ENCODE data around the gene ARHGAP8.

ARHGAP8 gene

DNA sequence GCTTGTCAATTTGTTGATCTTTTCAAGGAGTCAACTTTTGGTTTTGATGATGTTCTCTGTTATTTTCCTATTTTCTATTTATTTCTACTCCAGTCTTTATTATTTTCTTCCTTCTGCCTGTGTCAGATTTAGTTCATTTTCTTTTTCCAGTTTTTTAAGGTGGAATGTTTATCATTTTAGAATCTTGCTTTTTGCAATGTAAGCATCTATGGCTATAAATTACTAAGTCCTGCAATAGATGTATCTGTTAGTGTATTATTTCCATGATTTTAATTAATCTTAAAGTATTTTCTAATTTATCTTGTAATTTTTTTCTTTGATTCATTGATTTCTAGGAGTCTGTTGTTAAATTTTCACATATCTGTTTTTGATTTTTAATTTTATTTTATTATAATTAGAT, 81.7 kb downstream of the ARHGAP8 start:
- TF ChIP-seq, protein P1, sequence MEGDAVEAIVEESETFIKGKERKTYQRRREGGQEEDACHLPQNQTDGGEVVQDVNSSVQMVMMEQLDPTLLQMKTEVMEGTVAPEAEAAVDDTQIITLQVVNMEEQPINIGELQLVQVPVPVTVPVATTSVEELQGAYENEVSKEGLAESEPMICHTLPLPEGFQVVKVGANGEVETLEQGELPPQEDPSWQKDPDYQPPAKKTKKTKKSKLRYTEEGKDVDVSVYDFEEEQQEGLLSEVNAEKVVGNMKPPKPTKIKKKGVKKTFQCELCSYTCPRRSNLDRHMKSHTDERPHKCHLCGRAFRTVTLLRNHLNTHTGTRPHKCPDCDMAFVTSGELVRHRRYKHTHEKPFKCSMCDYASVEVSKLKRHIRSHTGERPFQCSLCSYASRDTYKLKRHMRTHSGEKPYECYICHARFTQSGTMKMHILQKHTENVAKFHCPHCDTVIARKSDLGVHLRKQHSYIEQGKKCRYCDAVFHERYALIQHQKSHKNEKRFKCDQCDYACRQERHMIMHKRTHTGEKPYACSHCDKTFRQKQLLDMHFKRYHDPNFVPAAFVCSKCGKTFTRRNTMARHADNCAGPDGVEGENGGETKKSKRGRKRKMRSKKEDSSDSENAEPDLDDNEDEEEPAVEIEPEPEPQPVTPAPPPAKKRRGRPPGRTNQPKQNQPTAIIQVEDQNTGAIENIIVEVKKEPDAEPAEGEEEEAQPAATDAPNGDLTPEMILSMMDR (IDR thresholded peaks at IDR 0.05; ENCODE audit: control insufficient read depth, extremely low read depth, insufficient read depth) = no peak
- DNase-seq (ENCODE audit: low read depth) = no peak
- H3K4me3 ChIP-seq (ENCODE audit: low read depth, low read length) = no peak overlapping the region

DNA sequence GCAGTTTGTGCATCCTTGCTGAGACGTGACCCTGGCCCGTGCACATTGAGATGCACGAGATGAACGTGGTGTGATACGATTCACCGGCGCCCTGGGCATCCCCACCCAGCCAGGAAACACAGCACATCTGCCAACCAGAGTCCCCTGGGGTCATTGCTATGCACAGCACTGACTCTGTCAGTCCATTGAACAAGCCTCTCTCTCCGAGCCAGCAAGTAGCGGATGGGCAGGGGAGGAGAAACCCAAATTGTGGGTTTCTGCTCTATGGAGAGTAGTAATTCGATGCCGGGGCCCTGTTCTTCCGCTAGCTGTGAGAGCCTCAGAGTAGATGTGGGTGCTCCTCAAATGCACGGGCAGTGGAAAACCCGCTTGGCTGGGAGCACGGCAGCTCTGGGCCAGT, 85.1 kb downstream of the ARHGAP8 start:
- DNase-seq (ENCODE audit: low read depth) = no peak
- TF ChIP-seq, protein P1 (IDR thresholded peaks at IDR 0.05; ENCODE audit: control insufficient read depth, extremely low read depth, insufficient read depth) = no peak
- H3K4me3 ChIP-seq (ENCODE audit: low read depth, low read length) = no peak overlapping the region

DNA sequence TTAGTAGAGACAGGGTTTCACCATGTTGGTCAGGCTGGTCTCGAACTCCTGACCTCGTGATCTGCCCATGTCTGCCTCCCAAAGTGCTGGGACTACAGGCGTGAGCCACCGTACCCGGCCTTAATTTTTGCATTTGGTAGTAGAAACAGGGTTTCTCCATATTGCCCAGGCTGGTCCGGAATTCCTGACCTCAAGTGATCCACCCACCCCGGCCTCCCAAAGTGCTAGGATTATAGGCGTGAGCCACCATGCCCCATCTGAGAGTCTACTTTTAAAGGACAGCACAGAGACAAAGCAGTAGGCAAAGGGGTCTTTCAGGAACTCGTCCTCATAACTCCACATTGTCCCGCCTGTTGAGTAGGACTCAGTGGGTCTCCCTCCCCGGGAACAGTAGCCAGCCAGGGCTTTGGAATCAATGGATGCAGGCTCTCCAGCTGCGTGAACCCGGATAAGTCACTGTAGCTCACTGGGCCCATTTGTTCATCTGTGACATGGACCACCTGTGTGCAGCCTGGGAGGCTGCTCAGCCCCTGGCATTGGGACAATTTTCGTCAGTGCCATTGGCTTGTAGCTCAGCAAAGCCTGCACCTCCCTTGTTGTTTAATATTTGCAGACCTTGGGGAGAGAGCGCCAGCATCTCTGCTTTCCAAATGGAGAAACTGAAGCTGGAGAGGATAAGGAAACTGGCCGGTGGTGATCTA, 86.1 kb downstream of the ARHGAP8 start:
- TF ChIP-seq, protein P1 (IDR thresholded peaks at IDR 0.05; ENCODE audit: control insufficient read depth, extremely low read depth, insufficient read depth) = no peak
- no peak for DNase-seq (ENCODE audit: low read depth)
- H3K4me3 ChIP-seq (ENCODE audit: low read depth, low read length) = no peak overlapping the region

DNA sequence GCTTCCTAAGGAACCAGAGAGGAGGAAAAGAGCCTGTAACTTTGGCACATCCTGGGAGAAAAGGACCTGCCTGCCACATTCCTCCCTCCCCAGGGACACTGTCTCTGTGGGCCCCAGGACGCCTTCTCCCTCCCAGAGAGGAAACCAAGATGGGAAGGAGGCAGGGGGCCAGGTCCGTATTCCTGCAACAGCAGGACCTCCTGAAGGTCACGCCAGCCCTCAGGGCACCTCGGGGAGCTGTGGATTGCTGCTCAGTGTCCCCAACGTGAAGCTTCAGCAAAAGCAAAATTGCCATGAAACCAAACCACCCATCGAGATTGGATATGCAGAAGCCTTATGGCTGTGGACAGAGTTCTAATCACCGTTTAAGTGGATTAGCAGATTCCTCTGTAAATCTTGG, 86.7 kb downstream of the ARHGAP8 start:
- no peak for DNase-seq (ENCODE audit: low read depth)
- H3K4me3 ChIP-seq (ENCODE audit: low read depth, low read length) = no peak overlapping the region
- TF ChIP-seq, protein P1 (IDR thresholded peaks at IDR 0.05; ENCODE audit: control insufficient read depth, extremely low read depth, insufficient read depth) = no peak

DNA sequence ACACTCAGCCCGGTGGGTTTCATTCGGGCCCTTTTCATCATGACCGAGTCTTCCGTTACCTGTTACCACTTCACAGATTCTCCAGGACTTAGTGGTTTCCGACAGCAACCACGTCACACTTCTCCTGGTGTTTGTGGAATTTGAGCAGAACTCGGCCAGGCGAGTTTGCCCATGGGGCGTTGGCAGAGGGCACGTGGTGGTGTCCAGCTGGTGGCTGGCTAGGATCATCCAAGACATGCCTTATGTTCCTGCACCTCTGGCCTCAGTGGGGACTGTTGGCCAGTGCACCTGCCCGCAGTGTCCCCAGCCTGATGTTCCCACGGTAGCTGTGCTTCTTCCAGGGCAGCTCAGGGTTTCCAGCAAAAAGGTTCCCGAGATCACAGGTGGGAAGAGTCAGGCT, 87.3 kb downstream of the ARHGAP8 start:
- no peak for DNase-seq (ENCODE audit: low read depth)
- TF ChIP-seq, protein P1 (IDR thresholded peaks at IDR 0.05; ENCODE audit: control insufficient read depth, extremely low read depth, insufficient read depth) = no peak
- H3K4me3 ChIP-seq (ENCODE audit: low read depth, low read length) = no peak overlapping the region

DNA sequence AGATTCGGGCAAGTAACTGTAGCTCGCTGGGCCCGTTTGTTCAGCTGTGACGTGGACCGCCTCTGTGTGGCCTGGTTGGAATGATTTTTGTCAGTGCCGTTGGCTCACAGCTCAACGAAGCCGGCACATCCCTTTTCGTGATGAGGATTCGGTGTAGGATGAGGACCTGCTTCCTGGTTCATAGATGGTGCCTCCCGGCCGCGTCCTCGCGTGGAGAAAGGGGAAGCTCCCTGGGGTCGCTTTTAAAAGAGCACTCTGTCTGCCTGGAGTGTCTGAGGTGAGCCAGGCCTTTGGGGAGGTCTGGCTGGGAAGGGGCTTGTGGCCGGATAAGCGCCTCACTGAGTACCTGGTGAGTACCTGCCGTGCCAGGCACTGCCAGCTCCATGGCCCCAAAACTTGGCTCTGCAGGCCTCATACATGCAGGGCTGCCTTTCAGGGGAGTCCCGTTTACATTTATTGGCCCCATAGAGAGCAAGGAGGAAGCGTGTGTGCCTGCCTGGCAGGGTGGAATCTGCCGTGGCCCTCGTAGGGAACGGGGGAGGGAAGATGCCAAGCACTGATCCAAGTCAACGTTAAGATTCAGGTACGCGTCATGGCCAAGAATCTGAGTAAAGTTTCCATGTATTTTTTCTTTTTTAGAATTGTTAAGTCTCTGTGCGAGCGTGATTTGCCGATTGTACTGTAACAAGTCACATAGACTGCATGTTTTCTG, 88.4 kb downstream of the ARHGAP8 start:
- TF ChIP-seq, protein P1 (IDR thresholded peaks at IDR 0.05; ENCODE audit: control insufficient read depth, extremely low read depth, insufficient read depth) = no peak
- no peak for DNase-seq (ENCODE audit: low read depth)
- no peak overlapping the region for H3K4me3 ChIP-seq (ENCODE audit: low read depth, low read length)

Data from LNCaP clone FGC (cell line).